Measurements from ENCODE around the gene SPHKAP. TPM values are rescaled to one million over a fixed set of nuclear protein-coding genes. Genes with fewer than 3 reads are reported as not detected.
"Not testable (repeated sequence)": the region's sequence is repeated elsewhere in the genome, so short reads cannot be mapped to it uniquely, and the experiment has no call there.

SPHKAP gene
- total and polyA plus RNA-seq, 2 of the 13 experiments (the other 11 are each of a cell fraction or from before 2014, with no cell fraction given) = not detected

DNA sequence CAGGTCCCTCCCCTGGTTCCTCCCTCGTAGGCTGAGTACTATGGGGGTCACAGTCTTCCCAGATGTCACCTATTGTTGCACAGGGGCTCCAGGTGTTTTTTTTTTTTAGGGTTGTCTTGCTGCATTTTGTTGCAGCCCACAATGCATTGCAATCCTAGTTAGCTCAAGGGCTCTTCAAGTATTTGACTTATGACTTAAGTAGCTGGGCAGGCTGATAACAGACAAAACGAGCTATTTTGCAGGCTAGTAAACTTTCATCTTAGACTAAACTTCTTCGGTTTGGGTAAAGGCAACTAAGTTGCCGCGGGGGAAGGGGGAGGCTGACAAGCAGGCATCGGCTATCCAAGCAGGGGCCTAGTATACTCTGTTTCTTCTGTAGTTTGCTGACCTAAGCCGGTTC, 245.2 kb downstream of the SPHKAP start:
- FAIRE-seq; ATAC-seq; intact Hi-C loops (cut with micrococcal nuclease; ENCODE audit: unreplicated experiment); in situ Hi-C loops (cut with HindIII; ENCODE audit: extremely low pct_ligation_motif_present, low pct_unique_long_range_greater_than_20kb); POLR2A ChIA-PET; H3K4me1 ChIP-seq (ENCODE audit: insufficient read depth, low read length); DNase-seq (ENCODE audit: low spot score); CTCF ChIA-PET (ENCODE audit: low intra/inter-chr PET ratio, low total read pairs); BruUV-seq (replicated peaks); H2AFZ ChIP-seq (ENCODE audit: low read length); H3K27me3 ChIP-seq (ENCODE audit: control insufficient read depth in 1 of 2, insufficient read depth in 2 of 2, low read length in 2 of 2); H3K4me2 ChIP-seq (ENCODE audit: low read depth, low read length); H3K79me2 ChIP-seq (ENCODE audit: insufficient read depth, low read length); H3K9me3 ChIP-seq (ENCODE audit: low read length); H4K20me1 ChIP-seq (ENCODE audit: insufficient read depth, low read length); H3K36me3 ChIP-seq (replicated peaks in 1 of 2; ENCODE audit: control insufficient read depth in 1 of 2, insufficient read depth in 2 of 2, low read length in 2 of 2); H3K4me3 ChIP-seq (replicated peaks in 1 of 3; ENCODE audit: insufficient read depth in 1 of 3, low read depth in 2 of 3, low read length in 3 of 3); H3K27ac ChIP-seq (ENCODE audit: extremely low read length, insufficient read depth, low read length); H3K9ac ChIP-seq (ENCODE audit: insufficient read depth, low read depth, low read length): not testable (repeated sequence)
- WGBS (ENCODE audit: low lambda C conversion rate) = 35% methylated on average over 7 of the region's 7 CpGs

DNA sequence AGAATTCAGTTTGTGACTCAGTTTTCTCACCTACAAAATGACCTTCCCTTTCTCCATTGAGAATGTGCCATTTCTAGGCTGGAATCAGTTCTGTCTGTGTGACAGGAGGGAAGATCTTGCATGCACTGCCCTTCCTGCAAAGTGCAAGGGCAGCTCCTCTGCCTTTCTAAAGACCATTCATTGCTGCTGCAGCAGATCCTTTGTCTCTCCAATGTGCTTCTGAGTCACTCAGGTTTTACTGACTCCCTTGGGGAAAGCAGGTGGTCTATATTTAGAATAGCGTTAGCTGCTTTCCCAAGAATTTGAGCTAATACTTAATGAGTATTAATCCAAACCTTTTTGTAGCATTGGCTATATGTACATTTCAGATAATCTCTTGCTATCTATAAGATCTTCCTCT, 247.6 kb downstream of the SPHKAP start:
- H3K9ac ChIP-seq (ENCODE audit: insufficient read depth, low read depth, low read length) = no peak overlapping the region
- H3K4me3 ChIP-seq (replicated peaks in 1 of 3; ENCODE audit: insufficient read depth in 1 of 3, low read depth in 2 of 3, low read length in 3 of 3) = no peak overlapping the region
- no peak overlapping the region for H2AFZ ChIP-seq (ENCODE audit: low read length)
- TF ChIP-seq RBM39 (IDR thresholded peaks at IDR 0.05; ENCODE audit: low read depth, low read length, poor library complexity, severe bottlenecking) (no peak), ZNF432 (CRISPR knock-in tag; IDR thresholded peaks at IDR 0.05; ENCODE audit: borderline replicate concordance) (no peak), FOXK1 (CRISPR knock-in tag; IDR thresholded peaks at IDR 0.05; ENCODE audit: borderline replicate concordance, low read depth) (no peak), JUND (CRISPR knock-in tag; IDR thresholded peaks at IDR 0.05) (no peak), SYNCRIP (IDR thresholded peaks at IDR 0.05; ENCODE audit: insufficient read depth, low read depth, low read length) (no peak), NFE2L2 (IDR thresholded peaks at IDR 0.05; ENCODE audit: low read length) (no peak), HNRNPK (IDR thresholded peaks at IDR 0.05; ENCODE audit: low read depth, low read length, poor library complexity, severe bottlenecking) (no peak), ZNF619 (CRISPR knock-in tag; IDR thresholded peaks at IDR 0.05) (no peak), CENPT (CRISPR knock-in tag; IDR thresholded peaks at IDR 0.05; ENCODE audit: low read depth) (no peak), ZC3H13 (CRISPR knock-in tag; IDR thresholded peaks at IDR 0.05) (no peak), ZNF350 (CRISPR knock-in tag; IDR thresholded peaks at IDR 0.05; ENCODE audit: borderline replicate concordance, low read depth) (no peak), KLF11 (CRISPR knock-in tag; IDR thresholded peaks at IDR 0.05) (no peak), CEBPG (CRISPR knock-in tag; IDR thresholded peaks at IDR 0.05) (no peak), PPARG (CRISPR knock-in tag; conservative IDR thresholded peaks at IDR 0.05) (no peak)
- TF ChIP-seq, protein P1, sequence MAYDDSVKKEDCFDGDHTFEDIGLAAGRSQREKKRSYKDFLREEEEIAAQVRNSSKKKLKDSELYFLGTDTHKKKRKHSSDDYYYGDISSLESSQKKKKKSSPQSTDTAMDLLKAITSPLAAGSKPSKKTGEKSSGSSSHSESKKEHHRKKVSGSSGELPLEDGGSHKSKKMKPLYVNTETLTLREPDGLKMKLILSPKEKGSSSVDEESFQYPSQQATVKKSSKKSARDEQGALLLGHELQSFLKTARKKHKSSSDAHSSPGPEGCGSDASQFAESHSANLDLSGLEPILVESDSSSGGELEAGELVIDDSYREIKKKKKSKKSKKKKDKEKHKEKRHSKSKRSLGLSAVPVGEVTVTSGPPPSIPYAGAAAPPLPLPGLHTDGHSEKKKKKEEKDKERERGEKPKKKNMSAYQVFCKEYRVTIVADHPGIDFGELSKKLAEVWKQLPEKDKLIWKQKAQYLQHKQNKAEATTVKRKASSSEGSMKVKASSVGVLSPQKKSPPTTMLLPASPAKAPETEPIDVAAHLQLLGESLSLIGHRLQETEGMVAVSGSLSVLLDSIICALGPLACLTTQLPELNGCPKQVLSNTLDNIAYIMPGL (CRISPR knock-in tag; IDR thresholded peaks at IDR 0.05; ENCODE audit: borderline replicate concordance in 1 of 2, low read depth in 1 of 2) = no peak
- TF ChIP-seq, protein P2, sequence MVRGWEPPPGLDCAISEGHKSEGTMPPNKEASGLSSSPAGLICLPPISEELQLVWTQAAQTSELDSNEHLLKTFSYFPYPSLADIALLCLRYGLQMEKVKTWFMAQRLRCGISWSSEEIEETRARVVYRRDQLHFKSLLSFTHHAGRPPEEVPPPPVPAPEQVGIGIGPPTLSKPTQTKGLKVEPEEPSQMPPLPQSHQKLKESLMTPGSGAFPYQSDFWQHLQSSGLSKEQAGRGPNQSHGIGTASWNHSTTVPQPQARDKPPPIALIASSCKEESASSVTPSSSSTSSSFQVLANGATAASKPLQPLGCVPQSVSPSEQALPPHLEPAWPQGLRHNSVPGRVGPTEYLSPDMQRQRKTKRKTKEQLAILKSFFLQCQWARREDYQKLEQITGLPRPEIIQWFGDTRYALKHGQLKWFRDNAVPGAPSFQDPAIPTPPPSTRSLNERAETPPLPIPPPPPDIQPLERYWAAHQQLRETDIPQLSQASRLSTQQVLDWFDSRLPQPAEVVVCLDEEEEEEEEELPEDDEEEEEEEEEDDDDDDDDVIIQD (CRISPR knock-in tag; IDR thresholded peaks at IDR 0.05; ENCODE audit: low read depth) = no peak
- no peak overlapping the region for H3K4me2 ChIP-seq (ENCODE audit: low read depth, low read length)
- DNase-seq (ENCODE audit: low spot score) (no peak), FAIRE-seq (no peak), ATAC-seq (no peak)
- ChIA-PET CTCF (ENCODE audit: low intra/inter-chr PET ratio, low total read pairs) (no interaction called here), POLR2A (no interaction called here)
- no TSS peak for BruUV-seq (replicated peaks)
- H3K9me3 ChIP-seq (ENCODE audit: low read length) = no peaks in the 10 kb centered on the region
- H3K36me3 ChIP-seq (replicated peaks in 1 of 2; ENCODE audit: control insufficient read depth in 1 of 2, insufficient read depth in 2 of 2, low read length in 2 of 2) = no peaks in the 10 kb centered on the region
- H4K20me1 ChIP-seq (ENCODE audit: insufficient read depth, low read length) = no peaks in the 10 kb centered on the region
- in situ Hi-C loops (cut with HindIII; ENCODE audit: extremely low pct_ligation_motif_present, low pct_unique_long_range_greater_than_20kb) = no loop called here
- WGBS (ENCODE audit: low lambda C conversion rate) = 23% methylated on average over 1 of the region's 1 CpG
- H3K27me3 ChIP-seq (ENCODE audit: control insufficient read depth in 1 of 2, insufficient read depth in 2 of 2, low read length in 2 of 2) = no peaks in the 10 kb centered on the region; a peak in 1 of 5 replicates
- H3K79me2 ChIP-seq (ENCODE audit: insufficient read depth, low read length) = no peaks in the 10 kb centered on the region
- no peaks in the 10 kb centered on the region for H3K4me1 ChIP-seq (ENCODE audit: insufficient read depth, low read length)
- H3K27ac ChIP-seq (ENCODE audit: extremely low read length, insufficient read depth, low read length) = no peak overlapping the region
- intact Hi-C loops (cut with micrococcal nuclease; ENCODE audit: unreplicated experiment) = no loop called here
